ENCODE results near the gene CCR1. TPM values are rescaled to one million over a fixed set of nuclear protein-coding genes. Genes with fewer than 3 reads are reported as not detected.

The CCR1 gene
- total and polyA plus RNA-seq, 7 donors: 0.47 to 4.0 (median 1.0) TPM

Other genes starting within 250 kb of the CCR1 start
- gene FYCO1, start 212.5 kb downstream of the CCR1 start, total RNA-seq: 100 to 1,000 TPM in 3 of 4 donors, 10 to 100 TPM in 1; 60.1 to 129 (median 115) TPM
- gene FYCO1, start 212.5 kb downstream of the CCR1 start, polyA plus RNA-seq: 10 to 100 TPM; 14.0 to 68.3 (median 40.0) TPM
- under 1 TPM in 3 of 4 donors, not detected in 1; 0.04 to 0.10 (median 0.06) TPM for gene XCR1, start 180.8 kb downstream of the CCR1 start, total RNA-seq
- gene XCR1, start 180.8 kb downstream of the CCR1 start, polyA plus RNA-seq: under 1 TPM; 0.01 to 0.07 (median 0.03) TPM
- under 1 TPM in 3 of 4 donors, not detected in 1; 0.48 to 0.62 (median 0.49) TPM for gene CCR3, start 34.1 kb upstream of the CCR1 start, total RNA-seq
- gene CCR3, start 34.1 kb upstream of the CCR1 start, polyA plus RNA-seq: under 1 TPM; 0.10 to 0.41 (median 0.14) TPM
- 1 to 10 TPM in 1 of 4 donors, under 1 TPM in 3; 0.23 to 1.0 (median 0.38) TPM for gene CCR2, start 145.8 kb upstream of the CCR1 start, total RNA-seq
- gene CCR2, start 145.8 kb upstream of the CCR1 start, polyA plus RNA-seq: under 1 TPM; 0.10 to 0.34 (median 0.27) TPM
- gene CCR5, start 162.6 kb upstream of the CCR1 start, total RNA-seq: 1 to 10 TPM in 1 of 4 donors, under 1 TPM in 3; 0.19 to 1.1 (median 0.52) TPM
- under 1 TPM; 0.08 to 0.21 (median 0.14) TPM for gene CCR5, start 162.6 kb upstream of the CCR1 start, polyA plus RNA-seq
- 1 to 10 TPM; 1.0 to 1.8 (median 1.7) TPM for gene CCRL2, start 198.9 kb upstream of the CCR1 start, total RNA-seq
- 1 to 10 TPM in 1 of 3 donors, under 1 TPM in 2; 0.55 to 1.1 (median 0.70) TPM for gene CCRL2, start 198.9 kb upstream of the CCR1 start, polyA plus RNA-seq

All from psoas muscle (tissue), 7 donors.